ENCODE measurements around the gene SAMM50.
A peak's percentile ranks its signal among the peaks of the same experiment; 100 is the strongest.

The SAMM50 gene

GRCh38 chr22:43957871-43958270 lies 2.6 kb downstream of the SAMM50 start:
- ChIA-PET POLR2A (no interaction called here), CTCF (no interaction called here)
- TF ChIP-seq PKNOX1 (IDR thresholded peaks at IDR 0.05) (no peak), SUZ12 (IDR thresholded peaks at IDR 0.05) (no peak), BHLHE40 (IDR thresholded peaks at IDR 0.05; ENCODE audit: borderline replicate concordance) (no peak)
- no peak for DNase-seq (ENCODE audit: extremely low spot score)

- no peak for DNase-seq (ENCODE audit: extremely low spot score)
- ChIA-PET POLR2A (interaction anchor here (0.6 kb wide), 1 partner anchor 155 kb away, joined by 3 read pairs; no protein-coding TSS in a partner anchor), CTCF (no interaction called here)
- TF ChIP-seq FOXK2 (IDR thresholded peaks at IDR 0.05) (no peak), SUZ12 (IDR thresholded peaks at IDR 0.05) (no peak), L3MBTL2 (conservative IDR thresholded peaks at IDR 0.05) (no peak), ELF4 (IDR thresholded peaks at IDR 0.05) (no peak), SP1 (IDR thresholded peaks at IDR 0.05) (no peak), ZNF384 (IDR thresholded peaks at IDR 0.05) (no peak), NFRKB (IDR thresholded peaks at IDR 0.05) (no peak), ARNT (IDR thresholded peaks at IDR 0.05) (no peak), PKNOX1 (IDR thresholded peaks at IDR 0.05) (no peak), CTBP1 (IDR thresholded peaks at IDR 0.05; ENCODE audit: borderline replicate concordance) (no peak), TARDBP (IDR thresholded peaks at IDR 0.05) (no peak), FOXM1 (IDR thresholded peaks at IDR 0.05; ENCODE audit: borderline replicate concordance) (no peak), BHLHE40 (IDR thresholded peaks at IDR 0.05; ENCODE audit: borderline replicate concordance) (no peak), HDGF (IDR thresholded peaks at IDR 0.05; ENCODE audit: borderline replicate concordance) (no peak), FOXA1 (IDR thresholded peaks at IDR 0.05) (no peak), LEF1 (IDR thresholded peaks at IDR 0.05; ENCODE audit: borderline replicate concordance) (no peak)
These were observed 9.1 kb downstream of the SAMM50 start for GRCh38 chr22:43964314-43964857.

DNA sequence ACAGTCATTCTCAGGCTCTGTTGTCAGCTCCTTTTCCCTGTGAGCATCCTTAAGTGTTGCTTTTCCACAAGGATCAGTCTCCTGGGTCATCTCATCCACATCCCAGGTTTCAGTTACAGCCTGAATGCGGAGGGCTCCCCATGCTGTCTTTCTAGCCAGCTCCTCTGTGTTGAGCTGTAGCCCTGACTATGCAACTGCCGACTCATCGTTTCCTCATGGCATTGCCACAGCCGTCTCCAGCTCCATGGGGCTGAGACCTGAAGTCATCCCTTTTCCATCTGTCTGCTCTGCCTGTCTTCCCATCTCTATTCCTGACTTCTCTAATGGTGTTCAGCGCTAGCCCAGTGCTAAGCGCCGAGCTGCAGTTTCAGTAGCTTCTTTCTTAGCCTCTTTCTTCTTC lies 11.8 kb downstream of the SAMM50 start:
- POLR2A ChIA-PET = interaction anchor here (1.1 kb wide), 1 partner anchor 12 kb away, joined by 4 read pairs; the partner anchor contains the start of gene SAMM50
- no peak for DNase-seq (ENCODE audit: extremely low spot score)
- CTCF ChIA-PET = no interaction called here
- TF ChIP-seq BHLHE40 (IDR thresholded peaks at IDR 0.05; ENCODE audit: borderline replicate concordance) (no peak), CTBP1 (IDR thresholded peaks at IDR 0.05; ENCODE audit: borderline replicate concordance) (no peak), ARNT (IDR thresholded peaks at IDR 0.05) (no peak)

DNA sequence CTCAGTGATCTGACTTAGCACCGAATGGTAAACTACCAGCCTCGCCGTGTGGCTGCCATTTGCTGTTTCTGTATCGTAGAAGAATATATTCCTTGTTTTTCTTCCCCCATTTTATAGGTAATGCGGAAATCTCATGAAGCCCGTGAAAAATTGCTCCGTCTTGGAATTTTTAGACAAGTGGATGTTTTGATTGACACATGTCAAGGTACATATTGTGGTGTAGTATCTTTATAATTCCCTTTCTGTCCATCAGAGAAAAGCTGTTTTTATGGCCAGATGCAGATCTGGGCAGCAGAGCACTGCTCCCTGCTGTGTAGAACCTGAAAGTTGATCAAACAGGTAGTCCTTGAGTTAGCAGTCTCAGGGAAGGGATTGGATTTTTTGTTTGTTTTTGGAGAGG lies 13.4 kb downstream of the SAMM50 start:
- no peak for TF ChIP-seq SUZ12 (IDR thresholded peaks at IDR 0.05)
- no peak for TF ChIP-seq FOXK2 (IDR thresholded peaks at IDR 0.05)
- no peak for TF ChIP-seq BHLHE40 (IDR thresholded peaks at IDR 0.05; ENCODE audit: borderline replicate concordance)
- no peak for TF ChIP-seq ZNF384 (IDR thresholded peaks at IDR 0.05)
- TF ChIP-seq PKNOX1 (IDR thresholded peaks at IDR 0.05) = peak; percentile 62
- POLR2A ChIA-PET = no interaction called here
- no peak for DNase-seq (ENCODE audit: extremely low spot score)
- CTCF ChIA-PET = no interaction called here

- DNase-seq (ENCODE audit: extremely low spot score) = no peak
- POLR2A ChIA-PET = no interaction called here
- CTCF ChIA-PET = no interaction called here
- TF ChIP-seq FOXM1 (IDR thresholded peaks at IDR 0.05; ENCODE audit: borderline replicate concordance) (no peak), ELF4 (IDR thresholded peaks at IDR 0.05) (no peak), SP1 (IDR thresholded peaks at IDR 0.05) (no peak), PKNOX1 (IDR thresholded peaks at IDR 0.05) (no peak), CTBP1 (IDR thresholded peaks at IDR 0.05; ENCODE audit: borderline replicate concordance) (no peak), TARDBP (IDR thresholded peaks at IDR 0.05) (no peak), SUZ12 (IDR thresholded peaks at IDR 0.05) (no peak), L3MBTL2 (conservative IDR thresholded peaks at IDR 0.05) (no peak), FOXA1 (IDR thresholded peaks at IDR 0.05) (no peak), ARNT (IDR thresholded peaks at IDR 0.05) (no peak), BHLHE40 (IDR thresholded peaks at IDR 0.05; ENCODE audit: borderline replicate concordance) (no peak), FOXK2 (IDR thresholded peaks at IDR 0.05) (no peak), ZNF384 (IDR thresholded peaks at IDR 0.05) (no peak), HDGF (IDR thresholded peaks at IDR 0.05; ENCODE audit: borderline replicate concordance) (no peak)
These were observed 14.0 kb downstream of the SAMM50 start for GRCh38 chr22:43969021-43969878.
